DMS79 (cell line): ENCODE data around the gene GABBR1.
A peak's percentile ranks its signal among the peaks of the same experiment; 100 is the strongest.

Experiments
- DNase-seq: peaks from one replicate; lab custom pipeline; 2025; lab: John Stamatoyannopoulos, UW

Gene GABBR1

DNA sequence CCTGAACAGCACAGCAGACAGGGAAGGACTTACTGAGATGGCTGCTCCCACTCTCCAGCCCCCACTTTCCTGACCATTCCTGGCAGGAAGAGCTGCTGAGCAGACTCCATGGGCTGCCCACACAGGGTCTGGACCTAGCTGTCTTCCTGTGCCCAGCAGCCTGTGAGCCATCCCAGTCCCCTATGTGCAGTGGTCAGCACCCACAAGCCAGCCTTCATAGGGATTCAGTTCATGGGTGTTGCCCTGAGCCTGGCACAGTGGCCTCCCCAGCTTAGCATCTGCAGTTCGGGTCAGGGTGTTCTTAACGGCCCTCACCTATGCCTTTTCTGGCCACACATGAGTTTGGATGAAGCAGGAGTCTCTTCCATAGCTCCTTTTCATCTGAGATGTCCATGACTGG lies 105.4 kb downstream of the GABBR1 start:
- DNase-seq, result no peak

DNA sequence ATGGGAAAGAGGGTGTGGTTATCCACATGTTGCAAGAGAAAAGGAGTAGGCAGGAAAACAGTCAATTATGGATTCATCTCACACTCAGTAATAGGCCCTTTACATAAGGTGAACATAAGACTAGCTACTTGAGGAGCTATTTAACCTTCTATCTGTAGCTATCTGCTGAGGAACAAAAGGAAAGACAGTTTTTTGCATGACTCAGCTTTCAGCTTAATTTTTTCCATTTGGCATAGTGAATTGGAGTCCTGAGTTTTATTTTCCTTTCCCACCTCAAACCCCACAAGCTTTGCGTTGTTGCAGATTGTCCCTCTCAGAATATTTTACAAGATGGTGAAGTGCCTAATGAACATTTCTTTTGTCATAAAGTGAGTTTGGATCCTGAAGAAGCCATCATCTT lies 105.9 kb downstream of the GABBR1 start:
- no peak for DNase-seq

DNA sequence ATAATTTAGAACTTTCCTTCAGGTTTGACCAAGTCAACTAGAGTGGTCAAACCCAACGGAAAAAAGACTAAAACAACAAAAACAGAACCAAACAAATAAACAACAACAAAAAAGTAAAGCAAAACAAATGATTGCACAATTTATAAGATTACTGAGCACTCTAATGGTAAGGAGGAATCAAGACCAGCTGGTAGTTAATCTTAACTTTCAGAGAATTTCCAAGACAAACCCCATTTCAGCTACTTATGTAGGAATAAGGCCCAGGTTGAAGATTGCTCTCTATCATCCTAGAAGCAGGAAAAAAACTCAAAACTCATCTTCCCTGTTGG lies 107.7 kb downstream of the GABBR1 start:
- DNase-seq, result no peak

DNA sequence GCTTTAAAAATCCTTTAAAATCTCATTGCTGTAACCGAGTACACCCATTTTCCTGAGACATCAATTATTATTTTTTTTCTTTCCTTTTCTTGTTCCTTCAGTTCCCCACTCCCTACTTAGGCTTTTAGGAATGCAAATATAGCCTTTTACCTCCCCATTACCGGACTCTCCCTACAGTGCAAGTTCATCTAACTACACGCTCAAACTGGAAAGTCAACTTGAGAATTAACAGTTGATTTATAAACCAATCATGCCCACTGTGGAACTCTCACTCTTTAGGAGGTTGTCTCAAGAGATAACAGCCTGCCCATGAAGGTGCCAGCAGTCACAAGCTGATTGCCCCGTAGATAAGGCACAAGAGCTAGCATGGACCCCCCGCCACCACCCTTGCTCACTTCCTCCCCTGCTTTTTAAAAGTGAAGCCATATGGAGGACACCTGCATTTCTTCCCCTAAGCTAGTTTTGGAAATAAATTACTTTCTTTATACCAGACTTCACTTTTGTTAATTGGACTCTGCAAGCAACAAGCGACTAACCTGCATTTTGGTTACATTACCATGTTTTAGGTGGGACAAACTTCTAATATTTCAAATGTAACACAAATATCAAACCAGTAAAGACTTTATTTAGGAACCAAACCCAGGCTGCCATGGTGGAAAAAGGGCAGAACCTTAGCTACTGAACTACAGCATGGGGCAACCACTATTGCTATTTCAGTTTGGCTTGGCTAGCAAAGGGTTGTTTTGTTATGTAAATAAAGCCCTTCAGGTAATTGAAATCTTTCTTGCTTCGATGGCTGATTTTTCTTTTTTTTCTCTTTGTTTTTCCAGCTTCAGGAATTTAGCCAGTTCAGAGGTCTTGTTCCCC lies 108.3 kb downstream of the GABBR1 start:
- no peak for DNase-seq

DNA sequence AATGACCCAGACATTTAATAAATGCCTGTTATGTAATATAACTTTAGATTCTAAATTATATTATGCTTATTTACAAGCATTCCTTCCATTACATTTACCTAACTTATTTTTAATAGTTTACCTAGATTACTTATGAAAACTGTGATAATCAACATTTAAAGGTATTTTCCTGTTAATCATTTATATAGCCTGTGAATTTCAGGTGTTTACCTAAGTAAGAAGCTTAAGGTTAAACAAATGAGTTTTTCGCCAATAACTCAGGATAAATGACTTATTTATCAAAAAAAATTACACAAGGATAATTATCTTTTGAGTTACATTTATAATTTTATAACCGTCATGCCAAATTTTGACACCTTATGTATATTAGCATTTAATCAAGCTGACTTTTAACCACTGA lies 108.9 kb downstream of the GABBR1 start:
- no peak for DNase-seq

DNA sequence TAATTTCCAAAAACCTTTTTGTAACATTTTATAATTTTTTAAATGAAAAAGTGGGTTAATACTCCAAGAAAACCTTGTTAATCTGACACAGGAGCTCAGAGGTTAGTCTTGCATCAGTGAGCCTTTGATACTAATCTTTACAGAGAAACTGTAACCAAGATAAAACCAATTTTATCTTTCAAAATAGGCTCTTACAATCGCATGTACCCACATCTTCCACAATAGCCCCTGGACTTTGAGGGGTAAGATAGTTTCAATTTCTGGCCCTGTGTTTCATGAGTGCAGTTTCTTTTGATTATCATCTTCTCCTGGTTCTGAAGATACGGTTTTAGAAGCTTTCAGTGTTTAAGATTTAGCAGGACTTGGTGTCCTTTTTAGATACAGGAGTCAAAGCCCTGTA lies 110.8 kb downstream of the GABBR1 start:
- no peak for DNase-seq

DNA sequence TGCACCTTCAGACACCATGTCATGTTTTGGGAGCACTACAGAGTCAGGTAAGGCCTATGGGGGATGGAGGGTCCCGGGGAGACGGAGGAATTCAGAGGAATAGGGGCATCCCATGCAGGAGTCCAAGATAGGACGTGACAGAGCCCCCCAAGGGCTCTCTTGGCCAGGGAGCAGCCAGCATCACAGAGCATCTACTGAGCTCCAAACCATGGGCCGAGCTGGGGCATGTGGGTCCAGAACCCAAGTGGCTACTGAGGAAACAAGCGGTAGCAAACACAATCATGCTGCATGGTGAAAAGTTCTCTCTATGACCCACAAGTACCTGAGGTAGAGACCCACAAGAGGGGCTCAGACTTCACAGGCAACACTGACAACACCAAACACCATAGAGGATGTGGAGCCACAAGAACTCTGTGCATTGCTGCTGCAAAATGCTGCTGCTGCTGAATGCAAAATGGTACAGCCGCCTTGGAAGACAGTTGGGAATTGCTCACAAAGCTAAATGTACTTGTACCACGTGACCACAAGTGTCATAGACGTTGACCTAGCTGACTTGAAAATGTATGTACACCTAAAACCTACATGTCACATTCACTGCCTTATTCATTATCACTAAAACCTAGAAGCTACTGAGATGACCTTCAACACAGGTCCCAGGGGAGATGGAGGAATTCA lies 111.8 kb downstream of the GABBR1 start:
- no peak for DNase-seq

DNA sequence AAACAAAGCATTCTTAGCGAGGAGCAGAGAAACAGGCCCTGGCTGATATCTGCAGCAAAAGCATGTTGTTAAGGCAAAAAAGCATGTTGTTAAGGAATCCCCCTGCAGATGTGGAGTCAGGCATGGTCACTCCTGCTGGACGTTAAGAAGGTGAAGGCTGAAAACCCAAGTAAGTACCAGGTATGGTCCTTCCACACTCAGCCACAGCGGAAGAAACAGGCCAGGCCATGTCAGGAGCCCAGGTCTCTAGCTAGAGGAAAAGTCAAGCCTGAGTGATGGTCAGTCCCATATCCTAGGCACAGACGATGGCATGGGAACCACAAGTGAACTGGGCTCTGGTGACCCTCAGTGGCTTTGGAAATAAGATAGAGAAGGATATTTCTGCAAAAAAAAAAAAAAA lies 112.8 kb downstream of the GABBR1 start:
- no peak for DNase-seq

DNA sequence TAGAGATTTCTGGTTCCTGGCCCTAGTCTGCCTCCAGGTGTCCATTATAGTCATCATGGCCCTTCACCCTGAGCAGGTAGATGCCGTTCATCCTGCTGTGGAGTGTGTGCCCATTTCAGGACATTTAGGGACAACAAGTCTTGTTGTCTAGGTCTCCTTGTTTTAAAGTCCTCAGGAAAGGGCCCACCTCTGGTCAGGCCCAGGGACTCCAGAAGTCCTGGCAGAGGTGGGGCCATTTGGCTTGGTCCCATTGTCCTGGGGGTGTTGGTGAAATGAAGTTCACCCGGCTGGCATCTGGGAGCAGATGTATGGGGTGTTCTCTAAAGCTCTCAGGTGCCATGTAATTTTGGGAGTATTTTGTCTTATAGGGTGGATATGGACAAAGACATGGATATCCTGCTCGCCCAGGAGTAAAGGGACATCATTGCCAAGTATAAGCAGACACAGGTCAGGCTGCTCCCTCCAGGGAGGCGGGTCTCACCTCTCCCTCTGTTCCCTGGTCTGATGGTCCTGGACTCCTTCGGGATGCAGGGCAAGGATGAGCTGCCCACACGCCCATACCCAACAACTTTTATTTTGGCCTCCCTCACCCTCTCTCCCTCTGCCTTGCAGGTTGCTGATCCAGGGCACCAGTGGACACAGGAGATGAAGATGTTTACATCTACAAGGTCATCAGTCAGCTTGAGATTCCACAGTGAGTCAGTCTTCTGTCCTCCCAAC lies 113.5 kb downstream of the GABBR1 start:
- no peak for DNase-seq

DNA sequence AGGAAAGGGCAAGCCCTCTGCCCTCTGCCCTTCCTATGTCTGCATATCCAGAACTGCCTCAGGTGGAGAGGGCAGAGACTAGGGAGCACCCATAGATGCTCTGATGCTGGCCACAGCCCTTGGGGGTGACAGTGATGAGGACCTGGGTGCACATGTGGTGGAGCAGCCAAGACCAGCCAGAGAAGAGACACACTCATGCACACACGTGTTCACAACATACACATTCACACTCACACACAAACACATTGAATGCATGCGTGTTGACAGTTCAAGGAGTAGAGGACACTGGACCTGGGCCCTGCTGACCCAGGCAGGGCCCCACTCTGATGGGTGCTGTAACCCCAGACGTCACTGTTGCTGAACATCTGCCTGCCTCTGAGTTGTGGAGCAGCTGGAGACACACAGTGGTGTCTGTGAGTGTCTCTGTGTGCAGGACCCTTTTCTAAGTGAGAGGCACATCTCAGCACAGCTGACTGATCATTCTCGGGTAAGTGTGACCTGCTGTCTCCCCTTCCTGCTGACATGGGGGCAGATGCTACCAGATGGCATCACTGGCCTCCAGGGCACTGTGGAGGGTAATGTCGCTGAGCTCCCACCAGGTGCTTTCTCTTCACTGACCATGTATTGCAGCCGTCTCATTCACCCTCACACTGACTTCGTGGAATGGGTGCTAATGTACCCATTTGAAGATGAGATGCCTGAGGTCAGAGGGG lies 115.1 kb downstream of the GABBR1 start:
- DNase-seq, result no peak

DNA sequence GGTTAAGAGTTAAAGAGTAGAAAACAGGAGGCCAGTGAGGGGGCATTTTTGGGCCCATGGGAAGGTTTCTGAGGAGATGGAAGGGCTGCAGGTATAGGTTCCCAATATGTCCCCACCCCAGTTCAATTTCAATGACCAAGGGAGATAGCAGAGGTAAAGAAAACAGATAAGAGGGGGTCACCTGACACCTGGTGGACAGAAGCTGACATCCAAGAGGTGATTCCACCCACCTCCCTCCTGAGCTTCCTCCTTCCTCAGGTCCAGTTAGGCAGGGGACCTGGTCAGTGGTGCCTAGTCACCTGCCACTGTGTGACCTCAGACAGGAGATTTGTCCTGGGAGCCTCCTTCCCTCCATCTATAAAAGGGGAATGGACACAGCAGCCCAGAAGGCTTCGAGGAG lies 115.7 kb downstream of the GABBR1 start:
- no peak for DNase-seq

DNA sequence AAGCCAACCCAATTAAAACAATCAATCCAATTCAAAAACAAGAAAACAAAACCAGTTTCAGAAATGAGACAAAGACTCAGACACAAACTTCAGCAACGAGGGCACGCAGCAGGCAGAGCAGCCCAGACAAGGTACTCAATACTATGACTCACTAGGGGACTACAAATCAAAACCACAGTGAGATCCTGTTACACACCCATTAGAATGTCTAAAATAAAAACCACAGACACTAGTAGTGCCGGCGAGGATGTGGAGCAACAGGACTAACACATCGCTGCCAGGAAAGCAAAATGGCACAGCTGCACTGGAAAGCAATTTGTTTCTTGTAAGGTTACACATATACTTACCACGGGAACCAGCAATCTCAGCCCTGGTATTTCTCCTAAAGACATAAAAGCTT lies 116.9 kb downstream of the GABBR1 start:
- DNase-seq, result peak; percentile 10

DNA sequence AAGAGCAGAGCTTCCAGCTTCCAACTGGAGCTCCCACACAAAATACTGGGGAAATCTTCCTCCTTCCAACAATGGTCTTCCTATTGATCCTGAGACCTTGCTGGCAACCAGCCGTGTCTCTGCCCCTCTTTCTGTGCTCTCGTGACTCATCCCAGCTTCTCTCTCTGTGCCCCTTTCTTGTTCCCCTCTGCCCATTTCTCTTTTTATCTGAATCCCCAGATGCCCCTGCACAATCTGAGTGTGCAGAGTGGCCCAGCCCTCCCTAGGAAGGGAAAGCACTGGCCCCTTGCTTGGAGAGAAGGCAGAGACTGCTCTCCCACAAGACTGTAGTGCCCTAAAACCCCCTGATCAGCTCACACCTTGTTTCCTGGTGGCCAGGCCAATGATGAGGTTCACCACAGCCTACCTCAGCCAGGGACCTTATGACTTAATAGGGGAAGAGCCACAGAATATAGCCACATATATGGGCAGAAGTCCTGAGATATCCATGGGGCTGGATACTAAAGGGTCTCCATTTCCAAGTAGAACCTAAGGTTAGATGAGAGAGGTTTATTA lies 122.2 kb downstream of the GABBR1 start:
- DNase-seq, result no peak

DNA sequence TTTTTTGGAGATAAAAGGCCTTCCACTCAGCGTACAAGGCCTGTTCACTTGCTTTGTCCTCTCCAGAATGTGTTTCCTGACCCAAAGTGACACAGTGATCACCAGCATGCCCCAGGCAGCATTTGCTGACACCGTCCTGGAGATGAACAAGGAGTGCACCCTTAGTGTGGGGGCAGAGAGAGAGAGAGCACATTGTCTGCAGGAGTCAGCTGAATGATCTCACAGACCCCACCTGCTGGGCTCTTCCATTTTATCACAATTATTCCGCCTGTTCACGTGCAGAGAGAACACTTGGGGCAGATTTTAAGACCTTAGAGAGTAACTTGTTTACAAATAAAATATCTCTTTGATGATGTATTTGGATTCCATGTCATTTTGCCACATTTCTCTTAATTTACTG lies 122.8 kb downstream of the GABBR1 start:
- DNase-seq, result no peak
